Prostate gland (tissue), 2 donors: Measurements from ENCODE around the gene PTX4. TPM values are rescaled to one million over a fixed set of nuclear protein-coding genes. Genes with fewer than 3 reads are reported as not detected.

Source experiments
- DNase-seq: peaks from one replicate; pipeline ENCODE4 v3.0.0-alpha.2; 2019; ENCODE audit warnings: low spot score
- H3K27ac ChIP-seq, 2 donors: fragments of 200-600 bp; sonication (generic); 2 replicates each; pipeline ENCODE4 v1.5.1; 2017 to 2019
- H3K27me3 ChIP-seq: fragments of 200-600 bp; sonication (generic); replicated peaks from 2 replicates; pipeline ENCODE4 v1.5.1; 2019; ENCODE audit not compliant: insufficient read depth
- H3K36me3 ChIP-seq, 2 donors: fragments of 200-600 bp; sonication (generic); 1 replicate in 1 of 2; 2 replicates in 1 of 2; pipeline versions ENCODE4 v1.5.1 to v1.8.1; 2017 to 2019
- H3K4me1 ChIP-seq: fragments of 200-600 bp; sonication (generic); replicated peaks from 2 replicates; pipeline ENCODE4 v1.5.1; 2019
- H3K4me3 ChIP-seq, 2 donors: fragments of 200-600 bp; sonication (generic); 2 replicates each; pipeline ENCODE4 v1.5.1; 2017 to 2019
- H3K9me3 ChIP-seq: fragments of 200-600 bp; sonication (generic); 2 replicates; pipeline ENCODE4 v1.5.1; 2017
- CTCF ChIP-seq, 4 experiments: fragments of 200-600 bp in 2 of 4; fragments of 450-650 bp in 2 of 4; sonication (generic) in 2 of 4; IDR thresholded peaks; 1 replicate in 3 of 4; 2 replicates in 1 of 4; pipeline ENCODE4 v1.5.1; 2016 to 2019; ENCODE audit warnings: antibody characterized with exemption in 4 of 4, mild to moderate bottlenecking in 2 of 4, moderate library complexity in 2 of 4
- POLR2A ChIP-seq: fragments of 450-650 bp; IDR thresholded peaks from one replicate; pipeline ENCODE4 v1.6.1; 2016; ENCODE audit warnings: antibody characterized with exemption, mild to moderate bottlenecking
- POLR2AphosphoS5 ChIP-seq: sonication (generic); formaldehyde crosslinking; IDR thresholded peaks from one replicate; pipeline ENCODE4 v1.6.1; 2017; ENCODE audit warnings: antibody characterized with exemption
- WGBS: methylation state at CpG from one replicate; pipeline ENCODE4 v1.1.5; 2018; 5-methylcytosine and 5-hydroxymethylcytosine counted together
- intact Hi-C: fragments of 100-400 bp; cut with DNase I; formaldehyde crosslinking; loops from one replicate; pipeline ENCODE4 v1.14.2; 2022
- total RNA-seq, 2 donors: library from RNA; depleted of rRNA; stranded (reverse); fragments of >200 nt; gene quantifications; one replicate each; pipeline ENCODE4 v1.1.0, GENCODE V29; 2016

The PTX4 gene
- total RNA-seq, 2 donors from 2014 or later, result 2.2 TPM; not detected in 1

GRCh38 chr16:1466968-1467521, 21.7 kb downstream of the PTX4 start:
- TF ChIP-seq CTCF (IDR thresholded peaks at IDR 0.05) (no peak), POLR2AphosphoS5 (no peak), POLR2A (no peak)
- H3K36me3 ChIP-seq, result no peaks in the 10 kb centered on the region
- intact Hi-C loops, result no loop called here
- 74% methylated on average over 14 of the region's 14 CpGs for WGBS
- no peaks in the 10 kb centered on the region for H3K27me3 ChIP-seq
- no peak for DNase-seq
- H3K4me1 ChIP-seq, result no peaks in the 10 kb centered on the region
- no peaks in the 10 kb centered on the region for H3K9me3 ChIP-seq
- H3K4me3 ChIP-seq, result no peak overlapping the region
- H3K27ac ChIP-seq, result no peak overlapping the region

- DNase-seq, result no peak
- no peak overlapping the region for H3K27ac ChIP-seq
- H3K4me3 ChIP-seq, result no peak overlapping the region
- no peaks in the 10 kb centered on the region for H3K27me3 ChIP-seq
- no peaks in the 10 kb centered on the region for H3K4me1 ChIP-seq
- TF ChIP-seq POLR2AphosphoS5, result no peak
- no peaks in the 10 kb centered on the region for H3K36me3 ChIP-seq
- WGBS, result 88% methylated on average over 11 of the region's 24 CpGs
- intact Hi-C loops, result no loop called here
- H3K9me3 ChIP-seq, result no peaks in the 10 kb centered on the region
These were observed 22.7 kb downstream of the PTX4 start for GRCh38 chr16:1466054-1466453.

GRCh38 chr16:1465567-1465915, 23.2 kb downstream of the PTX4 start:
- TF ChIP-seq POLR2A (no peak), CTCF (IDR thresholded peaks at IDR 0.05) (no peak), POLR2AphosphoS5 (no peak)
- WGBS, result 92% methylated on average over 13 of the region's 13 CpGs
- intact Hi-C loops, result no loop called here
- Histone ChIP-seq H3K9me3 (no peaks in the 10 kb centered on the region), H3K4me3 (no peak overlapping the region), H3K36me3 (no peaks in the 10 kb centered on the region), H3K4me1 (no peaks in the 10 kb centered on the region), H3K27ac (no peak overlapping the region), H3K27me3 (no peaks in the 10 kb centered on the region)
- DNase-seq, result no peak

GRCh38 chr16:1464894-1465566, 23.7 kb downstream of the PTX4 start:
- WGBS, result 89% methylated on average over 33 of the region's 33 CpGs
- no peak overlapping the region for H3K4me3 ChIP-seq
- TF ChIP-seq POLR2A (no peak), POLR2AphosphoS5 (no peak), CTCF (IDR thresholded peaks at IDR 0.05) (no peak)
- intact Hi-C loops, result no loop called here
- no peak for DNase-seq
- no peak overlapping the region for H3K27ac ChIP-seq
- H3K9me3 ChIP-seq, result no peaks in the 10 kb centered on the region
- no peaks in the 10 kb centered on the region for H3K27me3 ChIP-seq
- no peaks in the 10 kb centered on the region for H3K36me3 ChIP-seq
- no peaks in the 10 kb centered on the region for H3K4me1 ChIP-seq

GRCh38 chr16:1464196-1464893, 24.4 kb downstream of the PTX4 start:
- H3K4me1 ChIP-seq, result no peaks in the 10 kb centered on the region
- TF ChIP-seq CTCF (IDR thresholded peaks at IDR 0.05), result no peak
- TF ChIP-seq POLR2AphosphoS5, result no peak
- TF ChIP-seq POLR2A, result no peak
- WGBS, result 87% methylated on average over 39 of the region's 41 CpGs
- no peak overlapping the region for H3K27ac ChIP-seq
- H3K9me3 ChIP-seq, result no peaks in the 10 kb centered on the region
- no peaks in the 10 kb centered on the region for H3K27me3 ChIP-seq
- no peak for DNase-seq
- H3K36me3 ChIP-seq, result no peaks in the 10 kb centered on the region
- no peak overlapping the region for H3K4me3 ChIP-seq
- intact Hi-C loops, result no loop called here
